HL-60 (cell line): ENCODE results near the gene IDH3A.

Source experiments
- DNase-seq, 2 experiments: peaks; one replicate each; pipeline ENCODE4 v3.0.0-alpha.2; 2010 to 2020; ENCODE audit warnings: low read depth in 1 of 2, low spot score in 1 of 2
- H3K27ac ChIP-seq: fragments of 250-450 bp; sonication (Bioruptor Pico); replicated peaks from 2 replicates; pipeline ENCODE4 v1.5.1; 2020; ENCODE audit warnings: mild to moderate bottlenecking, moderate library complexity
- H3K27me3 ChIP-seq: fragments of 250-450 bp; sonication (Bioruptor Pico); 2 replicates; pipeline ENCODE4 v1.5.1; 2021; ENCODE audit warnings: mild to moderate bottlenecking, moderate library complexity; ENCODE audit not compliant: insufficient read depth, poor library complexity, severe bottlenecking
- H3K4me3 ChIP-seq: replicated peaks from 2 replicates; pipeline ENCODE4 v1.5.1; 2011; ENCODE audit warnings: mild to moderate bottlenecking, control low read depth, low read length; ENCODE audit not compliant: insufficient read depth
- CTCF ChIP-seq: IDR thresholded peaks from one replicate; pipeline ENCODE4 v1.5.1; 2011; ENCODE audit warnings: low read length, control low read depth, inconsistent platforms; ENCODE audit not compliant: insufficient read depth
- GABPA ChIP-seq: IDR thresholded peaks from 2 replicates; pipeline ENCODE4 v1.6.1; 2012; ENCODE audit warnings: low read depth
- POLR2AphosphoS5 ChIP-seq: IDR thresholded peaks from 2 replicates; pipeline ENCODE4 v1.6.1; 2012; ENCODE audit warnings: low read depth
- REST ChIP-seq: IDR thresholded peaks from 2 replicates; pipeline ENCODE4 v1.6.1; 2012; ENCODE audit warnings: low read depth; ENCODE audit not compliant: insufficient replicate concordance
- SPI1 ChIP-seq: IDR thresholded peaks from 2 replicates; pipeline ENCODE4 v1.6.1; 2012; ENCODE audit warnings: low read depth, mild to moderate bottlenecking, borderline replicate concordance

Gene IDH3A

GRCh38 chr15:78104119-78104479 lies 45.1 kb upstream of the IDH3A start:
- no peak overlapping the region for H3K4me3 ChIP-seq
- TF ChIP-seq CTCF (no peak), SPI1 (no peak), GABPA (no peak), REST (no peak), POLR2AphosphoS5 (no peak)
- H3K27me3 ChIP-seq = no peaks in the 10 kb centered on the region
- H3K27ac ChIP-seq = no peak overlapping the region
- DNase-seq = no peak

- TF ChIP-seq GABPA (no peak), SPI1 (no peak)
- no peaks in the 10 kb centered on the region for H3K27me3 ChIP-seq
- H3K4me3 ChIP-seq = no peak overlapping the region
- no peak for DNase-seq
- H3K27ac ChIP-seq = no peak overlapping the region
Observed at GRCh38 chr15:78104566-78105475, 44.3 kb upstream of the IDH3A start.

- H3K27ac ChIP-seq = no peak overlapping the region
- DNase-seq = no peak
- no peaks in the 10 kb centered on the region for H3K27me3 ChIP-seq
- H3K4me3 ChIP-seq = no peak overlapping the region
- TF ChIP-seq REST = no peak
Observed at GRCh38 chr15:78105476-78106241, 43.5 kb upstream of the IDH3A start.

- no peak for TF ChIP-seq CTCF
- no peak for TF ChIP-seq POLR2AphosphoS5
- no peak for TF ChIP-seq SPI1
- no peak for TF ChIP-seq REST
- TF ChIP-seq GABPA = no peak
- H3K27ac ChIP-seq = no peak overlapping the region
Observed at GRCh38 chr15:78107471-78107870, 41.7 kb upstream of the IDH3A start.

More at GRCh38 chr15:78107471-78107870, 41.7 kb upstream of the IDH3A start:
- DNase-seq = no peak
- H3K27me3 ChIP-seq = no peaks in the 10 kb centered on the region
- H3K4me3 ChIP-seq = no peak overlapping the region
